SK-N-SH (cell line): ENCODE measurements around the gene DNASE1L2. TPM values are rescaled to one million over a fixed set of nuclear protein-coding genes. Genes with fewer than 3 reads are reported as not detected.

Experiments
- CTCF ChIA-PET: fragments of 300-600, 350-600 bp; formaldehyde crosslinking; extraction: SDS; loops from one replicate; lab custom pipeline; 2021; lab: Yijun Ruan, JAX
- POLR2A ChIA-PET: fragments of 350-600 bp; sonication (Branson Sonifier 250); formaldehyde crosslinking; extraction: SDS; loops from one replicate; lab custom pipeline; 2020; ENCODE audit warnings: antibody characterized with exemption, inconsistent platforms; lab: Yijun Ruan, JAX
- DNase-seq: peaks from one replicate; pipeline ENCODE4 v3.0.0; 2012
- H2AFZ ChIP-seq: fragments of 200-600 bp; sonication (generic); 2 replicates; pipeline ENCODE4 v1.8.1; 2016; ENCODE audit warnings: antibody characterized with exemption, mild to moderate bottlenecking, low read depth
- H3F3A ChIP-seq: fragments of 200-600 bp; sonication (generic); replicated peaks from 2 replicates; pipeline ENCODE3; 2016; ENCODE audit warnings: antibody characterized with exemption, mild to moderate bottlenecking; ENCODE audit not compliant: insufficient read depth
- H3K27ac ChIP-seq, 2 experiments: fragments of 200-500 bp in 1 of 2; fragments of 200-600 bp in 1 of 2; sonication (Bioruptor generic) in 1 of 2; sonication (generic), shearing (Covaris generic) in 1 of 2; 2 replicates each; pipeline versions ENCODE4 v1.5.1 to v1.6.1; 2014 to 2016; ENCODE audit warnings: low read depth in 2 of 2, inconsistent platforms in 1 of 2, low read length in 1 of 2, mild to moderate bottlenecking in 1 of 2, mixed read lengths in 1 of 2
- H3K27me3 ChIP-seq: fragments of 200-600 bp; sonication (generic), shearing (Covaris generic); 2 replicates; pipeline ENCODE4 v1.6.1; 2016; ENCODE audit warnings: mixed run types; ENCODE audit not compliant: insufficient read depth
- H3K36me3 ChIP-seq, 2 experiments: fragments of 200-500 bp in 1 of 2; fragments of 200-600 bp in 1 of 2; sonication (Bioruptor generic) in 1 of 2; sonication (generic) in 1 of 2; replicated peaks in 1 of 2; 2 replicates each; pipeline versions ENCODE3 to v1.5.1; 2014 to 2016; ENCODE audit warnings: low read length in 1 of 2, mild to moderate bottlenecking in 1 of 2; ENCODE audit not compliant: insufficient read depth in 2 of 2, control insufficient read depth in 1 of 2
- H3K4me1 ChIP-seq, 2 experiments: fragments of 200-500 bp in 1 of 2; fragments of 200-600 bp in 1 of 2; sonication (Bioruptor generic) in 1 of 2; sonication (generic), shearing (Covaris generic) in 1 of 2; 2 replicates each; pipeline versions ENCODE4 v1.5.1 to v1.6.1; 2014 to 2016; ENCODE audit warnings: low read depth in 1 of 2, low read length in 1 of 2, mixed run types in 1 of 2; ENCODE audit not compliant: insufficient read depth in 2 of 2, control insufficient read depth in 1 of 2
- H3K4me2 ChIP-seq: fragments of 200-600 bp; sonication (generic), shearing (Covaris generic); 2 replicates; pipeline ENCODE4 v1.6.1; 2017; ENCODE audit warnings: mixed run types
- H3K4me3 ChIP-seq, 2 experiments: fragments of 200-500 bp in 1 of 2; fragments of 200-600 bp in 1 of 2; sonication (Bioruptor generic) in 1 of 2; sonication (generic), shearing (Covaris generic) in 1 of 2; 2 replicates each; pipeline versions ENCODE4 v1.5.1 to v1.8.1; 2014 to 2016; ENCODE audit warnings: low read depth in 2 of 2, inconsistent platforms in 1 of 2, low read length in 1 of 2, mild to moderate bottlenecking in 1 of 2, mixed read lengths in 1 of 2, moderate library complexity in 1 of 2
- H3K79me2 ChIP-seq: fragments of 200-600 bp; sonication (generic); 2 replicates; pipeline ENCODE4 v1.8.1; 2017; ENCODE audit warnings: mild to moderate bottlenecking; ENCODE audit not compliant: insufficient read depth
- H3K9ac ChIP-seq: fragments of 200-600 bp; sonication (generic); 2 replicates; pipeline ENCODE4 v1.6.1; 2017; ENCODE audit warnings: mixed run types
- H3K9me2 ChIP-seq: fragments of 200-600 bp; sonication (generic); 2 replicates; pipeline ENCODE4 v1.6.1; 2017; ENCODE audit warnings: mixed run types
- H3K9me3 ChIP-seq: fragments of 200-600 bp; sonication (generic); 2 replicates; pipeline ENCODE4 v1.6.1; 2017; ENCODE audit warnings: mixed run types, mild to moderate bottlenecking, moderate library complexity
- H4K20me1 ChIP-seq: fragments of 200-600 bp; sonication (generic); 2 replicates; pipeline ENCODE4 v1.6.1; 2017; ENCODE audit warnings: mild to moderate bottlenecking, mixed run types; ENCODE audit not compliant: insufficient read depth
- ELF1 ChIP-seq: IDR thresholded peaks from 2 replicates; pipeline ENCODE4 v1.4.0; 2012
- EZH2phosphoT487 ChIP-seq: fragments of 200-600 bp; sonication (generic); IDR thresholded peaks from 2 replicates; pipeline ENCODE4 v1.6.1; 2017; ENCODE audit warnings: low read depth, mixed run types, mild to moderate bottlenecking, antibody characterized with exemption, moderate library complexity, borderline replicate concordance
- FOXJ3 ChIP-seq: sonication (generic); formaldehyde crosslinking; IDR thresholded peaks from 2 replicates; pipeline ENCODE4 v1.5.1; 2020; ENCODE audit warnings: mild to moderate bottlenecking, missing genetic modification reagents
- FOXM1 ChIP-seq: IDR thresholded peaks from 2 replicates; pipeline ENCODE4 v1.4.0; 2012; ENCODE audit warnings: low read depth, mild to moderate bottlenecking
- IRF3 ChIP-seq: fragments of 150-350 bp; IDR thresholded peaks from 2 replicates; pipeline ENCODE4 v1.6.1; 2016; ENCODE audit warnings: mild to moderate bottlenecking, low read depth, low read length
- MEF2A ChIP-seq: IDR thresholded peaks from 2 replicates; pipeline ENCODE4 v1.4.0; 2012; ENCODE audit warnings: low read depth, borderline replicate concordance
- NFIC ChIP-seq: IDR thresholded peaks from 2 replicates; pipeline ENCODE4 v1.4.0; 2012; ENCODE audit warnings: borderline replicate concordance
- PBX3 ChIP-seq: IDR thresholded peaks from 2 replicates; pipeline ENCODE4; 2012
- POLR2AphosphoS5 ChIP-seq: IDR thresholded peaks from 2 replicates; pipeline ENCODE4 v1.6.1; 2012; ENCODE audit warnings: low read depth, low read length
- SIN3A ChIP-seq: IDR thresholded peaks from 2 replicates; pipeline ENCODE4 v1.6.1; 2012; ENCODE audit warnings: low read depth, mild to moderate bottlenecking, low read length, moderate library complexity, borderline replicate concordance
- SMC3 ChIP-seq: IDR thresholded peaks from 2 replicates; pipeline ENCODE4 v1.6.1; 2012; ENCODE audit warnings: low read depth, low read length, improper control_type of control experiment
- TEAD4 ChIP-seq: IDR thresholded peaks from 2 replicates; pipeline ENCODE4 v1.4.0; 2012; ENCODE audit warnings: mild to moderate bottlenecking, borderline replicate concordance; ENCODE audit not compliant: insufficient read depth
- ZBTB33 ChIP-seq: IDR thresholded peaks from 2 replicates; pipeline ENCODE4 v1.4.0; 2012; ENCODE audit warnings: low read depth, borderline replicate concordance
- WGBS: methylation state at CpG from one replicate; pipeline ENCODE4 v1.1.6; 2017; ENCODE audit warnings: low lambda C conversion rate; 5-methylcytosine and 5-hydroxymethylcytosine counted together
- polyA plus RNA-seq, 3 experiments: library from polyadenylated mRNA; depleted of rRNA; stranded (reverse); fragments of >200 nt; gene quantifications; 2 replicates each; pipeline ENCODE4 v1.2.3, GENCODE V29; 2012

Gene DNASE1L2
- polyA plus RNA-seq, 1 of the 3 experiments (the other 2 are of a cell fraction): 2.5 TPM

- CTCF ChIA-PET: no interaction called here
- WGBS: no CpG with 5 or more reads among the region's 14 CpGs
Measured at GRCh38 chr16:2271848-2272461, 35.7 kb downstream of the DNASE1L2 start.

More at GRCh38 chr16:2271848-2272461, 35.7 kb downstream of the DNASE1L2 start:
- POLR2A ChIA-PET: interaction anchor here (0.8 to 1.5 kb wide), 2 partner anchors 9 to 12 kb away, joined by 3 read pairs; no protein-coding TSS in a partner anchor
- Histone ChIP-seq H3K4me2 (no peak overlapping the region), H3K79me2 (peaks cover 42% of the 10 kb centered on the region), H3K9me3 (no peaks in the 10 kb centered on the region), H3K27ac (no peak overlapping the region), H3K36me3 (no peaks in the 10 kb centered on the region), H3K9ac (no peak overlapping the region), H3K27me3 (no peaks in the 10 kb centered on the region), H4K20me1 (peaks cover 11% of the 10 kb centered on the region), H2AFZ (no peak overlapping the region), H3K4me1 (peaks cover 5 to 15% of the 10 kb centered on the region in 2 experiments; a peak in 2 of 4 replicates), H3K9me2 (no peaks in the 10 kb centered on the region), H3K4me3 (no peak overlapping the region), H3F3A (peaks cover 4% of the 10 kb centered on the region)
- TF ChIP-seq TEAD4 (no peak), PBX3 (no peak), FOXJ3 (CRISPR knock-in tag) (no peak), POLR2AphosphoS5 (no peak), SMC3 (no peak), ZBTB33 (no peak), MEF2A (no peak), EZH2phosphoT487 (no peak), SIN3A (no peak), ELF1 (no peak), IRF3 (no peak), FOXM1 (no peak), NFIC (no peak)
- DNase-seq: no peak
